GM18502 (cell line): Measurements from ENCODE around the gene TMPRSS5.
"Not testable (repeated sequence)": the region's sequence is repeated elsewhere in the genome, so short reads cannot be mapped to it uniquely, and the experiment has no call there.

Experiments used
- ATAC-seq: cut with Tn5 transposase; IDR thresholded peaks from one replicate; pipeline ENCODE4 v1.9.1; 2021; ENCODE audit warnings: mild to moderate bottlenecking; ENCODE audit not compliant: unreplicated experiment, poor library complexity

The TMPRSS5 gene

DNA sequence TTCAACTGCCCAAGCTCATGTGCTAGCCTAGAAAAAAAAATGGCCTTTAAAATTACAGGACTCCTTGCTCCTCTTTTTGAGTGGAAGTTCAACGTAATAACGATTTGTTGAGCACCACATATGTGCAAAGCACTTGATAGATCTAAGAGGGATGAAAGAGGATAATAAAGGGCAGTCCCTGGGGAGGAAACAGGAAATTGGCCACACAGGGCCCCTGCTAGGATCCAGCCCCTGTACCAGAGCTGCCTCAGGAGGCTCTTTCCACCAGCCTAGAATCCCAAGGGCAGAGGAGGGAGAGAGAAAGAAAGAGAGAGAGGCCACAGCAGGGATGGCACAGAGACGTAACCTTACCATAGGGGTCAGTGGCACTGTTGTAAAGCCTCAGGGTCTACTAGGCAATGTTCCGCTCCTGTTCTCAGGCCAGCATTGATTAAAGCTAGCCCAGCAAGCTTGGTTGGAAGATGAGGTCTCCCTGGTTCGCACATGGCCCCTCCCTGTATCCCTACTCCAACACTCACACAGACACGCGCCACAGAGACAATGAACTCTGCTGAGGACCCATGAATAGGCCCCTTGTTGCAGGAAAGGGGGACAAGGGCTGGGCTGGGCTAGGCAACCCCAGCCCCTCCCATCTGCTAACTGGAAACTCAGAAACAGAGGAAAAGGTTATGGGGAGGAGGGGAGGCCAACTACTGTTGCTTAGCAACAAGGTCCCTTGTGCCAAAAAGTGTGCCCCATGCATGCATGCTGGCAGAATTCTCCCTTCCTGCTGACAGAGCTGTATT is at the start of gene TMPRSS5:
TMPRSS5 (minus strand) TSS at position 438 of the 785 bp plus-strand sequence; CDS start at position 354, 84 bp downstream.
- ATAC-seq: no peak

DNA sequence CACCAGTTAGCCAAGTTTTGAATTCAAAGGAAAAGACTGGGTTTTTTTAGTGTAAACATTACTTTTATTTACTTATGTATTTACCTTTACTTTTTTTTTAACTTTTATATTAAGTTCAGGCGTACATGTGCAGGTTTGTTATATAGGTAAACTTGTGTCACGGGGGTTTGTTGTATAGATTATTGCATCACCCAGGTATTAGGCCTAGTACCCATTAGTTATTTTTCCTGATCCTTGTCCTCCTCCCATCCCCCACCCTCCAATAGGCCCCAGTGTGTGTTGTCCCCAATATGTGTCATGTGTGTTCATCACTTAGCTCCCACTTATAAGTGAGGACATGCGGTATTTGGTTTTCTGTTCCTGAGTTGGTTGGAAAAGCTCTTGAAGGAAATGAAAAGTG is 46.8 kb upstream of the TMPRSS5 start:
- ATAC-seq: no peak

DNA sequence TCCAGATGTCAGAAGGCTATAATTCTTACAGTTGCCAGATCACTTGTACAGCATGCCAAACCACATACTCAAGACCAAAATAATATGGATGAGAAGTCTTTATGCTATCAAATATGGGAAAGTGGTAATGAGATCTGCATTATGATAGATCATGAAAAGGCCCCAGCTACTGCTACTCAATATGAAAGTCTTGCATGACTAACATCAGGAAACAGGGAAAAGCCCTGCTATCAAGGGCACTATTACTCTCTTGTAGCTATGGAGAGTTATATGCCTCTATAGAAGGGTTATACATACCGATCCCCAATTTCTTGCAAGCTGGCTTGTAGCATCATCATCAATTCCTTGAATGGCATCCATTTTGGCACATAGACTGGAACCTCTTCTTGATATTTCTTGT is 30.2 kb upstream of the TMPRSS5 start:
- ATAC-seq: no peak

DNA sequence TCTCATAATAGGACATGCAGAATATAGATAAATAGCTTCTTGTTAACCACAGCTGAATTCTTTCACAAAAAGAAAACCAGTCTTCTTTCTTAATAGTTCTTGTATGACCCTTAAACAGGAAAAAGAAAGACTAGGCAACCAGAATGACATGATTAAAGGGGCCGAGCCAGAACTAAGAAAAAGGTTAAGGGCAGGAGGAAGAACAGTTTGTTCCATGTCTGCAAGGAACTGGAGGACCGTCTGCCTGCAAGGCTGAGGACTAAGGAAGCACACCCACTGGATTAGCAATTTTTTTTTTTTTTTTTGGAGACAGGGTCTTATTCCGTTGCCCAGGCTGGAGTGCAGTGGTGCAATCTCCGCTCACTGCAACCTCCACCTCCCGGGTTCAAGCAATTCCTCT is 26.0 kb upstream of the TMPRSS5 start:
- ATAC-seq: no peak

DNA sequence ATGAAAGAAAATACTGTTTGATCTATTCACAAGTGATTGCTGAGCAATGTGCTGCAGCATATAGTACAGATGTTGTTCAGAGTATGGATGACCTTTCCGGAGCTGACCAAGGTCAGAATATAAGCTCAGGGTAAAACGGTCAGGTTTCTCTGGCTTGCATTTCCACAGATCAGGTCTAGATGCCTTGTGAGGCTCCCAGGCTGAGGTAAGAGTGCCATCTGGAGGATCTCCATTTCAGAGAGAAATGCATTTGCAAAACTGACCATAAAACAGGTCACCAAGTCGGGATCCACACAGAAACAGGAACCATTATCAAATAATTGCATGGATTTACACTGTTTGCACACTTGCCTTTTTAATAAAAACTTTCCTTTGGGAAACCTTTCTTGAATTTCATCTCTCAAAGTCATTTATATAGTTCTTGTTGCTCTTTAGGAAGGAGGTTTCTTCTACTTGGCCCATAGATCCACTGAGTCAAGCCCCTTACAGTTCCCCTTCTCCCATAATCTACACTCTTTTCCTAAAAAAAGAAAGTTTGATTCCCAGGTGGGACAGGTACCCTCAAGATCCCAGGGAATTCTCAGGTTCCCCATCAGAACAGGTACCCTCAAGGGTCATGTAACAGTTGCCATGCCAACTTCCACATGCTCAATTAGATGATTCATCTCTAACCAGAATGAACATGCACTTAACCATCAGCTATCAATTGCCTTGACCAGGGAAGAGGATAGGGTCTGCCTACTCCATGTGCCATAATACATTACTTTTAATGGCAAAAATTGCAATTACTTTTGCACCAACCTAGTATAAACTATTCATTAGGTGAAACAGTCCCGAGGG is 25.0 kb upstream of the TMPRSS5 start:
- ATAC-seq: no peak

DNA sequence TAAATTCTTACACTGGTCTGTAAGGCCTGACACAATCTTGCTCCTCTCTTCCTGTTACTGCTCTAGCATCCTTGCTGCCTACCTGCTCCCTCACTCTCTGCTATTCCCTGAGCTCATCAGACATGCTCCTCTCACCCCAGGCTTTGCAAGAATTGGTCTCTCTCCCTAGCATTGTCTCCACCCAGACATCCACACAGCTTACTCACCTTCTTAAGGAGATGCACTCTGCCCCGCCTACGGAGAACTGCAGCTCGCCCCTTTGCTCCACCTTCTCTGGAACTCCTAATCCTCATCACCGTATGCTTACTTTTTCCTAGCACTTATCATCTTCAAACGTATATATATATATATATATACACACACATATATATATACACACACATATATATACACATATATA is 23.3 kb upstream of the TMPRSS5 start:
- no peak for ATAC-seq

DNA sequence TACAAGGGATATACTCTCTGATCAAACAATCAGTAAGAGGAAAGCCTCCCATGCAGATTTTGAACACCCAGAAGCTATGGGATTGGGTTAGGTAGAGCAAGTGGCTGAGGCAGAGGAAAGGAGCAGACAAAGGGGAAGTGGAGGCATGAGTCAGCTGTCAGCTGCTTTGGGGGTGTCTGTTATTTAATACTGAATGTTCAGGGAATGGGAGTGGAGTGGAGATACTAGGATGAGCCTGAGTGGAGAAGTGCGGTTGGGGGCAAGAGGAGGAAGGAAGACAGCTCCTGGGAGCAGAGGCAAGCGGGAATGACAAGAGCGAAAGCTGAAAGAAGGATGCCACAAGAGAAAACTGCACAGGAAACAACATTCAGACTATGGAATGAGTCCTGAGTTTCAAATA is 22.7 kb upstream of the TMPRSS5 start:
- no peak for ATAC-seq

DNA sequence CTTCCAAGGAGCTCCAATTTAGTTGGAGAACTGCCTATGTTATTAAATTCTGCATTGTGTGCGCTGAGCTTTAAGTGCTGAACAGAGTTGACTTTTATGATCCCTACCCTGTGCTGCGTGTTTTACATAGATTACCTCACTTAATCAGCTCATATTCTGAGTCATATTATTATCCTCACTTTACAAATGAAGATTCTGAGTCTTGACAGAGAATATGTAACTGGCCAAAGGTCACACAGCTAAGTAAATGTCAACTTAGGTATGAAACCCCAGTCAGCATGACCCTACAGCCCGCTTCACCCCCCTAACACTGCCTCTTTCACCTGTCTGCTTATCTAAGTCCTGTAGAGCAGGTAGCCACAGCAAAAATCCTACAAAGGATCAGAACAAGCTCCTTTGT is 19.8 kb upstream of the TMPRSS5 start:
- no peak for ATAC-seq

DNA sequence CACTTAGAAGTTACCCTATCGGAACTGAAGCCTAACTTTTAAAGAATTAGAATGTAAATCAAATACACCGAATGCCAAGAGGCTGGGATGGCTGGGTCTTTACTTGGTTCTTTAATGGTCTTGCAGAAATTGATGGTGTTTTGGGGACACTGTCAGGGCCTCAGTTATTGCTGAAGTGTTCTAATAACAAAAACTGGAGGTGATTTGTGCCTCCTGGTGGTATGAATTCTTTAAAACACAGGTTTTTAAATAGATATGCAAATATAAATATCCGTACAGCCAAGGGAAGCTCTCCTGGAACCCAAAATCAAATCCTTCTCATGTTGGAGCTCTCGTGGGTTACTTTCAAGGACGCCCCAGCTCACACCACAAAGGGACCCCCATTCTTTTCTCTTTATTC is 19.3 kb upstream of the TMPRSS5 start:
- no peak for ATAC-seq

DNA sequence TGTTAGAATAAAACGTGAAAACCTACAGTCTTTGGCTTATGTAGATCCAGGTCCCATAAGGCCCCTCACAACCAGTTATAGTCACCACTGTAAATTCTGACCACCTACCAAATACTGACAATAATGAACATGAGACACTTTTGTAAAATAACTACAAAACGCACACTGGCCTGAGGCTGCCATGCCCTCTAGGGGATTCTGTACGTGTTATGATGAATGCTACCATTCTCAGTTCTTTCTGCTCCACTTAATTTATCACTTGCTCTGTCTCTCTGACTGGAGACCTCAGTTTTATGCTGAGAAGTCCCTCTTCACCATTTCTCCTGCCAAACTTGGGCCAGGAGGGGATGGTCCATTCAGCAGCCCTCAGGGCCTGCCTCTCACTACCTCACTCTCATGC is 18.7 kb upstream of the TMPRSS5 start:
- no peak for ATAC-seq

DNA sequence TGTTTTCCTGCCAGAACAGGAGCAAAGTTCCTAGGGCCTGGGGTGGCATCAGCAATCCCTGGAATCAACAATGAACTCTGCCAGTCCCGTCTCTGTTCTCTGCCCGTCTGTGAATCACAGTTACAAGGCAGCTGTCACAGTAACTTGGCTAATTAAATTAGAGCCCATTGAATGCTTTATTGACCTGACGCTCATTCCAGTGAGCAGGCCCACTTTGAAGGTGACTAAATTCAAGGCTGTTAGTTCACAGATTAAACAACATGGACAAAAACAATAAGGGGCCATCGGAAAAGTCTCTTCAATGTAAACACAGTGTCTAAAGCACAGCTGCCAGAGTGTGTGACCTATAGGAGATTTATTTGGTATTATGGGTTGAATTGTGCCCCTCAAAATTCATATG is 17.7 kb upstream of the TMPRSS5 start:
- ATAC-seq: no peak

DNA sequence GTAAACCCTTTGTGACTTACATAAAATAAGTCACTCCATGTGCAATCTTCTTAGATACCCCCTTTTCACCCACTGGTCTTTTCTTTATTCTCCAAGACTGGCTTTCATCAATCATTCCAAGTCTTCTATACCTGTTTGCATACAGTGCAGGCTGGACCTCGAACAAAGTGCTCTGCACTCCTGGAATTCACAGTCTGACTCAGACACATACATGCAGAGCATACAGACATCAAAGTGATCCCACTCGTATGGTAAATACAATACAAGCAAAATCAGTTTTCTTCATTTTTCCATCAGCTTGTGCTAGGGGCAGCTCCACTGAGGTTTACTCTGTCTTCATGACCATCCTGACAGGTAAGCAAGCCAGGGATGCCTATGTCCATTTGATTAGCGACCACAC is 16.8 kb upstream of the TMPRSS5 start:
- no peak for ATAC-seq

DNA sequence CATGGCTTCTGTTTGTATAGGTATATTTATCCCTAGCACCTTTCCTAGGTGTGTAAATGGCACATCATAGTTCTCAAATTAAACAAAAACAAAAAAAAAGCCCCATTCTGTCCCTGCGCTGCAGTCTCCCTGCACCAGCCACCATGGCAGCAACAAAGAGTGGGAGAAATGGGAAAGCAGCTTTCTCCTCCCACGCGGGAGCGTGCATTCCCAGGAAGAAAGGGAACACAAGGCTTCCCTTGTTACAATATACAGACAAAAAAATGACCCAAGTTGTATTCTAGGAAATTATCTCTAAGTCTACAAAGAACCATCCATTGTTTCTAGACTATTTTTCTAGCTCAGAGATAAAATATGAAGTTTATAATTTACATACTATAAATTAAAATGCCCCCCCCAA is 16.1 kb upstream of the TMPRSS5 start:
- no peak for ATAC-seq

DNA sequence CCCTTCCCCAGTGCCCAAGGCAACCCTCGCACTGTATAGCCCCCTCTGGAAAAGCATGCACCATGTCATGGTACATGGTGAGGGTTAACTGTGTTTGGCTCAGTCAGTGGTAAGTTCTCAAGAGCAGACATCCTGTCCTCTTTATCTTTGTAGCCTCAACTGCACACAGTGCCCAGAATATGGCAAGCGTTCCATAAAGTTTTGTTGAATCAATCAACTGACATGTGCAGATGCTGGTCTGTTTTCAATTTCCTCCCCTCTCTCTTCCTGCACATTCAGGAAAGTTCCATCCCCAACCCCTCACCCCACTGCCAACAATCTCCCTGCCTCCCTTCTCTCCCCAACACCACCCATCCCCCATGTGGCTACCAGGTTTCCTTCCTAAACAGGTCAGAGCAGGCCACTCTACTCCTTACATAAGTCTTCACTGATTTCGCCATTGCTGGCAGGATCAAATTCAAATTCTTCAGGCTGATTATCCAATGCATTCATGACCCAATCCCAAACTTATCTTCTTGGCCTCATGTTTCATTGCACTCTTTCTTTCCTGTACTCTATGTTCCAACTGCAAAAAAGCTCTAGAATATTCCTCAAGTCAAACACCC is 15.5 kb upstream of the TMPRSS5 start:
- no peak for ATAC-seq

DNA sequence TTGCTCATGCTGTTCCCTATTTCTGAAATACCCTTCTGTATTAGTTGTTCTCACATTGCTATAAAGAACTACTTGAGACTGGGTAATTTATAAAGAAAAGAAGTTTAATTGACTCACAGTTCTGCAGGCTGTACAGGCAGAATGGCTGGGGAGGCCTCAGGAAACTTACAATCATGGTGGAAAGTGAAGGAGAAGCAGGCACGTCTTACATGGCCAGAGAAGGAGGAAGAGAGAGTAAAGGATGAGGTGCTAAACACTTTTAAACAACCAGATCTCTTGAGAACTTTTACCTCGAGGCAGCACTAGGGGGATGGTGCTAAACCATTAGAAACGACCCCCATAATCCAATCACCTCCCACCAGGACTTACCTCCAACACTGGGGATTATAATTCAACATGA is 14.4 kb upstream of the TMPRSS5 start:
- ATAC-seq: not testable (repeated sequence)

DNA sequence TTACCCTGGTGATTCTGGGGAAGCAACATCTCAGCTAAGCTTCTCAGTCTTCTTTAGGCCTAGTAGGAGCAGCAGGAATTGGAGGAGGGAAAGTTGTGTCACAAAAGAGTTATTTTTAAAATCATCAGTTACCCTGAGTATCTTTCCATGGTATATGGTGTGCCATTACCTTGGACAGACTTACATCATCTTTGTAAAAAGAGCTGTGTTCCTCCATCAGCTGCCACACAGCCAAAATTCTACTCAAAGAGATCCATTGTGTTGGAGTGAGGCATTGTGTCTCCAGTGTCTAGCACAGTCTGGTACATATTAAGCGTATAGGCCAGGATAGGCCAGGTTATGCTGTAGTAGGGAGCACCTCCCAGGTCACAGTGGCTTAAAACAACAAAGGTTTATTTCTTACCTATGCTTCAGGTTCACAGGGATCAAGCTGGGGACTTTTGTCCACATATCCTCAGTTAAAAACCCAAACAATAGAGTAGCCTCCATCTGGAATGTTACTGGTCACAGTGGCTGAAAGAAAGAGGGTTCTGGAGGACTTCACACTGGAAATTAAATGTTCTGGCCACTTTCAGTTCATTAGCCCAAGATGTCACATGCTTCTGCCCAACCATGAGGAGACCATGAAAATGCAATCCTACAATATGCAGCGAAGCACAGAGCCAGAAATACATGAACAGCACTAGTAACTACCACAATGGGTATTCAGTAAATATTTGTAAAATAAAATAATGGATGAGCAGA is 9.9 kb upstream of the TMPRSS5 start:
- ATAC-seq: no peak

DNA sequence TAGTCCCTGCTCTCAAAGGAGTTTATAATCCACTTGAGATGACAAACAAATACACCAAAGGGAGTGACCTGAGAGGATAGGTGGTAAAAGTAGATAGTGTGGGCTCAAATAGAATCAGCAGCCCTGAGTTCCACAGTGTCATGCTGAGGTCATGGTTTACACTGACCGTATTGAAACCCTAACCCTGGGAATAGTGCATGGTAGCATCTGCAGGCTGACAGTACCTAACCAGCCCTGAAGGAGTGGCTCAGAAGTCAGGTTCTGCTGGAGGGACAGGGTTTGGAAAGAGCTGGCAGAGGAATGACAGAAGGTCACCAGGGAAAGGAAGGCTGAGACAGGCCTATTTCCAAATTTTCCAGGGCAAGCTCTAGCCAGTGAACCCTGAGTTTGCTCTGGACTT is 9.2 kb upstream of the TMPRSS5 start:
- no peak for ATAC-seq

DNA sequence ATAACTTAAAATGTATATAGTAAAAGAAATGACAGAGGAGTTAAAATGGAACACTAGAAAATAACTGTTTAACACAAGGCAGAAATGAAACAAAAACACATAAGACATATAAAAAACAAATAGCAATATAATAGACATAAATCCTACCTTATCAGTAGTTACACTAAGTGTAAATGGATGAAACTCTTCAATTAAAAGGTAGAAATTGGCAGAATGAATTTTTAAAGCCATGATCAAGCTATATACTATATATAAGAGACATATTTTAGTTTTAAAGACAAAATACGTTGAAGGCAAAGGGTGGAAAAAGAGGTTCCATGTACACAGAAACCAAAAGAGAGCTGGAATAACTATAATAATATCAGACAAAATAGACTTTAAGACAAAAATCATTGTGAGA is 4.9 kb upstream of the TMPRSS5 start:
- no peak for ATAC-seq

DNA sequence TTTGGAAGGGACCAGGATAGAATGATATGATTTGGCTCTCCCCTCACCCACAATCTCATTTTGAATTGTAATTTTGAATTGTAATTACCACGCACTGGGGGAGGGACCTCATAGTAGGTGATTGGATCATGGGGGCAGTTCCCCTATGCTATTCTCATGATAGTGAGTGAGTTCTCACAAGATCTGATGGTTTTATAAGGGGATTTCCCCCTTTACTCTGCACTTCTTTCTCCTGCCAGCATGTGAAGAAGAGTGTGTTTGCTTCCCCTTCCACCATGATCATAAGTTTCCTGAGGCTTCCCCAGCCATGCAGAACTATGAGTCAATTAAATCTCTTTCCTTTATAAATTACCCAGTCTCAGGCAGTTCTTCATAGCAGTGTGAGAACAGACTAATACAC is 2.6 kb downstream of the TMPRSS5 start:
- not testable (repeated sequence) for ATAC-seq

DNA sequence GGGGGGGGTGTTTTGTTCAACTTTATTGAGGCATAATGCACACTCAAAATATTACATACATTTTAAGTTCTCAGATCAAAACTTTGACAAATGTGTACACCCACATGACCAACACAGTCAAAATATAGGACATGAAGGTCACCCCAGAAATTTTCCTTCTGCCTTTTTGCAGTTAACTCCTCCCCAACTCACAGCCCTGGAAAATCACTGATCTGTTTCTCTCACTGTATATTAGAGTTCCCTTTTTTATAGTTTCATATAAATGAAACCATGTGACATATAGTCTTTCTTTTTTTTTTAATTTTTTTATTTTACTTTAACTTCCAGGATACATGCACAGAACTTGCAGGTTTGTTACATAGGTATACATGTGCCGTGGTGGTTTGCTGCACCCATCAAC is 4.6 kb downstream of the TMPRSS5 start:
- no peak for ATAC-seq

DNA sequence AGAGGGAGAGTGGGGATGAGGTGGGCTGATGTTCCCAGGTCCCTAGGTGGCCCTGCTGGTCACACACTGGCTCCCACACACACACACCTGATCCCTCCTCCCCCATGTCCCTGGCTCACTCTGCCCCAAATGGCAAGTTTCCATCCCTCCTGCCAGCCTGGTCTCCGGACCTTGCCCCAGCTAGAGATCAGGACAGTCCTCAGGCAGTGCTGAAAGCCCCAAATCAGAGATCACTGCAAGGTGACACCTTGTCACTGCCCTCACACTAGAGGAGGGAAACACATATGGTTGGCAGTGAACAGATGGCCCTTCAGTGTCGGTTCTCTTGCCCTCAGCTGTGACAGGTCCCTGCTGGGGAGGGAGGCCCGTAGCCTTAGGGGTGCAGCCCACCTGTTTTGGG is 7.6 kb downstream of the TMPRSS5 start:
- no peak for ATAC-seq
